Raji (cell line): ENCODE results near the gene GPN3.

ENCODE experiments used
- POLR2A ChIP-seq: IDR thresholded peaks from 2 replicates; pipeline ENCODE4 v1.6.1; 2011; ENCODE audit warnings: low read depth, low read length, control low read depth; ENCODE audit not compliant: insufficient read depth

GPN3 gene

DNA sequence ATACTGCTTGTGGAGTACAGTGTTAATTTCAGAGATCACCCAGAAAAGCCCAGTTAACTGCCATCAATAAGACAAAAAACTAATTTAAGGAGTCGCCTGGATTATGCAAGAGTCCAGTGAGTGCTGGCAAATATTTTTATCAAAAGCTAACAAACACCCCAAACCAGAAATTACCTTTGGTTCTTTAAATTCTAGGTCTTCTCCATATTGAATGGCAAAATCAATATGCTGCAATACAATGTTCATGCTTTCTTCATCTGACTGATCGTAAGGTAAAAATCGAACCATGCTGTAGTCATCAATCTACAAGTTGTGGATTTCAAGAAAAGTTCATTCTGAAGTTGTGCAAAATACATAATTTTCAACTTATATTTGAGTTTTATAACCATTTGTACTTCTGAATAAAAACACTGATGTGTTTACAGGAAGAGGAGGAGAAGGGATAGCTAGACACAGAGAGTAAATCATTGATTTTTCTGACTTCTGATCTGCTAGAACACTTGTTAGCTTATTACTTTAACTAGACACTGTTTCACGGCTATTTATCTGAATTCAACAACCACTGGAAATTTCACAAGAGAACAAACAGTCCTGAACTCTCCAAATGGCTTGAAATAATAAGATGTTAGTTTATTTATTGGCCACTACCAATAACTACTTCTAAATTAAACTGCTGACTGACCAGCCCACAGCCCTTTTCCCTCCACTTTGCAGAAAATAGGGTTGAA is 14.3 kb downstream of the GPN3 start:
- no peak for TF ChIP-seq POLR2A

DNA sequence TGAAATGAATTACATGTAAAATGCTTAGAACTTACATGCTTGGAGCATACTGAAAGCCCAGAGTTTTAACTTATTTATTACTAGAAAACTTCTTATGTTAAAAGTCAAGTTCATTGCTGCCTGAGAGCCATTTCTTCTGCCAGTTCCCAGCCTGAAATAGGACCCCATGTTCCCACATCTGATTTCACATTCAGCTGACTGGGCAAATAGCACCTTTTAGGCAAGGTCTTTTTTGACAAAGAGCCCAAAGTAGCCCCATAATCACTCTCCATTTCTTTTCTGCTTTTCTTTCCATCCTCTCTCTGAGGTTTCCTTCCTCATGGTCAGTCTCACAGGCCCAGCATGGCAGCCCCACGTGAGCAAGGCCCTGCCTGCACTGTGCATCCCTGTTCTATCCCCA is 16.8 kb downstream of the GPN3 start:
- TF ChIP-seq POLR2A: no peak

DNA sequence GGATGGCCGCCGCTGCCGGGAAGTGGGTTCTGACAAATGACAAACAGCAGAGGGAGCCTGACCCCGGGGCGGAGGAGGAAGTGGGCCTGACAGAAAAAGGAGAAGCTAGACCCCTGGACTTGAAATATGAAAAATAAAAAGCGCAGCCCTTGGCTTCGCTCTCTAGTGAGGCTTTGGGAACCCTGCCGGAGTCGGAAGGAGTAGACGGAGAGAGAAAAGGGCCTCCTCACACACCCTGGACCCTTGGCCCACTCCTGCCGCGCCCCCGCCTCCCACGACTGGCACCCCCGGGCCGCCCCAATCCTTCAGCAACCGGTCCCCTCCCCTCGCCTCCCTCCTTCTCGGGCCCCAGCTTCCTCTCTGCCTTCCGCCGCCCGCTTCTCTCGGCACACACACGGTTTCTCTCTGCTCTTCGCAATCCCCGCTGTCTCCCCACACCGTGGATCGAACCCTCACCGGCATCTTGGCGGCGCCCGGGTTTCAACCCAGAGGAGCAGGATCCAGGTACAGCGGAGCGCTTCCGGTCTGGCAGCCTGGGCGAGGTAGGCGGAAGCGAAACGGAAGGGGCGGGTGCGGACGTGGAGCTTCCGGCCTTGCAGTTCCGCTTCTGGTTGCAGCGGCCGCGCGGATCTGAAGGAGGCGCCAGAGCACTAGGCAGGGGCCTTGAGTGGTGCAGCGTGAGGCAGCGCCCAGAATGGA is 18.1 kb downstream of the GPN3 start, which contains the start of gene ARPC3:
TSS of gene ARPC3 (minus strand) at position 539 of the 699 bp plus-strand sequence. CDS start at position 462, 77 bp downstream.
- TF ChIP-seq POLR2A: peak; percentile 77

DNA sequence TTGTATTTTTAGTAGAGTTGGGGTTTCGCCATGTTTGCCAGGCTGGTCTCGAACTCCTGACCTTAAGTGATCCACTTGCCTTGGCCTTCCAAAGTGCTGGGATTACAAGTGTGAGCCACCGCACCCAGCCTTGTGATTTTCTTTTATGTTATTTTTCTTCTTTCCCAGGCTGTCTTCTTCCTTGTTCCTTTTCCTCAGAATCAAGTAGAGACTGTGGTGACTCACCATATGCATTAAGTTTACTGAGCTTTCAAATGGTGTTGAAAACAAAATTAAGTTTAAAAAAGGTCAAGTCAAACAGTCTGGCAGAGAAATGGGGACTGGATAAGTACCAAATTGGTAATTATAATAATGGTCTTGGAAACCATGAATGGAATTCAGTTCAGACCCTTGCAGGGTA is 23.6 kb downstream of the GPN3 start:
- no peak for TF ChIP-seq POLR2A

DNA sequence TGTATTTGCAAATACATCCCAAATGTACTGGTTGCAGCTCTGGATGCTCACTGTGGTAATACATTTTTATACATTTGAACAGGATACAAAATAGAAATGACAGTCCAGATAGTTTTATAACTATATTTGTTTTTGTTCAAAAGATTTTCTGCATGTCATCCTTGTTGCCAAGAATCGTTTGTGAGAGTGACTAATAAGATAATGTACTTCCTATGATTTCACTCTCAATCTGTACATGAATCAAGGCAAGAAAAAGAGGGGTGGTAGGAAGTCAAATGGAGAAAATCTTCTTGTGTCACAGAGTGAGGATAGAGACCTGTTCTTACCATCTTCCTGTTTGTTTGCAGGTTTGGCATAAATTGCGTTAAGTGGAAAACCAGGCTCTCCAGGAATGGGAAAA is 31.8 kb downstream of the GPN3 start:
- no peak for TF ChIP-seq POLR2A

DNA sequence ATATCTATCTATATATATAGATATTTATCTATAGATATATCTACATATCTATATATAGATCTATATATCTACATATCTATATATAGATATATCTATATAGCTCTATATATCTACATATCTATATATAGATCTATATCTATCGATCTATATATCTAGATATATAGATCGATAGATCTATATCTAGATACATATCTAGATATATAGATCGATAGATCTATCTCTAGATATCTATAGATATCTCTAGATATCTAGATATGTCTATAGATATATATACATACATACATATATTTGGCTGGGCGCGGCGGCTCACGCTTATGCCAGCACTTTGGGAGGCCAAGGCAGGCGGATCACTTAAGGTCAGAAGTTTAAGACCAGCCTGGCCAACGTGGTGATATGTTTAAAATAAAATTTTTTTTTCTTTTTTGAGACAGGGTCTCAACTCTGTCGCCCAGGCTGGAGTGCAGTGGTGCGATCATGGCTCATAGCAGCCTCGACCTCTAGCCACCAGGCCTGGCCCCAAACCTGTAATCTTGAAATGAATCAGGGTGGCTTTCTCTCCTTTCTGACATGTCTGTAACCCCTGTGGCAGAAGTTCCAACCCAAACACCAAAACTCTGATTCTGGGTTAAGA is 36.0 kb downstream of the GPN3 start:
- no peak for TF ChIP-seq POLR2A

DNA sequence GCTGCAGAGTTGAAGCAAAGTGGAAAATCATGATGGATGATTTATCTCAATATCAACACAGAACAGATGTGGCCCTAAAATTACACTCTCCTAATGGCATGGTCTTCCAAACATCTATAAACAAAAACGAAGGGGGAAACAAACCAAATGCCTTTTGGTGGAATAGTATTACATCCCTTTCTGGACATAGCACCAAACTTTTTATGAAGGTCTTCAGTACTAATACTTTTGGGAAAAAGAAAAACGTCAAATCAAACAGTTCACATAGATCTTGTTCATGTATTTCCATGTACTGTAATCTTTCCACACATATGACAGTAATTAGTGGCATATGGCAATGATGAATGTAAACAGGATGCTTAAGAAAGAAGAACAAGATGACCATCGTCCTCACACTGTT is 41.7 kb downstream of the GPN3 start:
- no peak for TF ChIP-seq POLR2A

DNA sequence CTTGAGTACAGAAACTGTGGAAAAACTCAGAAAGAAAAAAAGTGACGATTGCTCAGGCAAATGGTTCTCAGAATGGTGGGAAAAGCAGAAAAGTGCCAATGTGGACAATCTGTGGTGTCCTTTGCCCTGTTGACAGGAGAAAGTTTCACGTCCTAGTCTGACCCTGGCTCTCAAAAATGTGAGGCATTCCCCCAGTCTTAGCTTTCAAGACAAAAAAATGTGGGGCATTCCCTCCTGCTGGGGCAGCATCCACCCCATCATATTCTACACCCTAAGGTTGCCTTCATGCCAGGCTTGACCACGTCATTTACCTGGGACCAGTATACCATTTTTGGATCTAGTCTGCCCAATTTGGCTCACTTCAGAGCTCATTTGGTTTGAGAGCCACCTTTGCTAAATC is 43.8 kb downstream of the GPN3 start:
- TF ChIP-seq POLR2A: no peak

DNA sequence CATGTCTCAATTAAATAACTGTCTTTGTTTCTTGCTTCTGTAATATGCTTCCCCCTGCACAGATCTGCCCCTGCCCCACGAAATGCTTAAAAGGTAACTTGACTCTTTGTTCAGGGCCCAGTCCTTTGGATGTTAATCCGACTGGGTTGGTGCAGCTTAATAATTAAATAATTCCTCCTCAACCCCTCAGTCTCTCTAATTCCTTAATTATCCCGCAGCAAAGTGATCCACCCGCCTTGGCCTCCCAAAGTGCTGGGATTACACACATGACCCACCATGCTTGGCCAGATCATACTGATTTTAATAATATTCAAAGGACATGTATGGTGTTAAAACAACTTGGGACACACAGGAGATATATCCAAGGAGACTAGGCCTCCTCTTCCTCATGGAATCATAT is 46.4 kb downstream of the GPN3 start:
- TF ChIP-seq POLR2A: no peak

DNA sequence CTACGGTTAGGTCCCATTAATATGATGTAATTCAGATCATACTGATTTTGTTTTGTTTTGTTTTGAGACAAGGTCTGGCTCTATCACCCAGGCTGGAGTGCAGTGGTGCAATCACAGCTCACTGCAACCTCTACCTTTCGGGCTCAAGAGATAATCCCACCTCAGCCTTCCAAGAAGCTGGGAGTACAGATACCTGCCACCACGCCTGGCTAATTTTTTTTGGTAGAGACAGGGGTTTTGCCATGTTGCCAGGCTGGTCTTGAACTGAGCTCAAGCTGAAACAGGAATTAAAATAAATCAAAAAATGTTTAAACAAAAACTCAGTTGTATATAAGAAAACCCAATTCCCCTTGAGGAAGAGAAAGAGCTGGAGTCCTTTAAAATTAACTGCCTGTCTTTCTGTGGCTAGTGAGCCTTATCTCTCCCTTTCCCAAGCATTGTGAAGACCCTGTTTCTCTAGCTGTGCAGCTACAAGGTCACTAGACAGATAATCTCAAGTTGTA is 46.8 kb downstream of the GPN3 start:
- TF ChIP-seq POLR2A: no peak

DNA sequence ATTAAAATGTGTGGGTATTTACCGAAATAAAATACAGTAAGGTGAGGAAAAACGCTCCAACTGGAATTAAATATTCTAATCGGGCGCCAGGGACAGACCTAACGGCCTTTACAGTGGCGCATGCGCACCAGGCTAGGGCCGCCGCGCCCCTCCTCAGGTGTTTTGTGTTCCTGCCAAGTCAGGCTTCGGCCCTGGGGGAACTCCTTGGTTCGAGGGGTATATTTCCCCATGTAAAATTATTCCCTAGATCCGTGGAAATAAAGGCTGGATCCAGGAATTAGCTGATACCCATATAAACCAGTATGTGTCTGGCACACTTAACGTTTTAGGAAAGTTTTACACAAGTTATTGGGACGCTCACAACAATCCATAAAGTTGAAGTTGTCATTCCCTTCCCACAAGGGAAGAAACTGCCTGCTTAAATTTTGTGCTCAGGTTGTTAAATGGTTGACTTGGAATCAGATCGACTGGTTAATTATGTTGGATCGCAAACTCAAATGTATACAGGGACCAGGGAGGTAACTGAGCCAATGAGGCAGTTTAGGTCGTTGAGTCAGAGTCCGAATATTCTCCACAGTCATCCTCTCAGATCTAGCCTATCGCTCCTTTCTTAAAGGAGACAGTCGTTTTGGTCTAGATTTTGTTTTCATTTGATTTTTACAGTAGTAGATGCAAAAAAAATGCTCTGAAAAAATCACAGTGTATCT is 63.9 kb downstream of the GPN3 start:
- TF ChIP-seq POLR2A: no peak; the same call in 1 of the 2 replicates

DNA sequence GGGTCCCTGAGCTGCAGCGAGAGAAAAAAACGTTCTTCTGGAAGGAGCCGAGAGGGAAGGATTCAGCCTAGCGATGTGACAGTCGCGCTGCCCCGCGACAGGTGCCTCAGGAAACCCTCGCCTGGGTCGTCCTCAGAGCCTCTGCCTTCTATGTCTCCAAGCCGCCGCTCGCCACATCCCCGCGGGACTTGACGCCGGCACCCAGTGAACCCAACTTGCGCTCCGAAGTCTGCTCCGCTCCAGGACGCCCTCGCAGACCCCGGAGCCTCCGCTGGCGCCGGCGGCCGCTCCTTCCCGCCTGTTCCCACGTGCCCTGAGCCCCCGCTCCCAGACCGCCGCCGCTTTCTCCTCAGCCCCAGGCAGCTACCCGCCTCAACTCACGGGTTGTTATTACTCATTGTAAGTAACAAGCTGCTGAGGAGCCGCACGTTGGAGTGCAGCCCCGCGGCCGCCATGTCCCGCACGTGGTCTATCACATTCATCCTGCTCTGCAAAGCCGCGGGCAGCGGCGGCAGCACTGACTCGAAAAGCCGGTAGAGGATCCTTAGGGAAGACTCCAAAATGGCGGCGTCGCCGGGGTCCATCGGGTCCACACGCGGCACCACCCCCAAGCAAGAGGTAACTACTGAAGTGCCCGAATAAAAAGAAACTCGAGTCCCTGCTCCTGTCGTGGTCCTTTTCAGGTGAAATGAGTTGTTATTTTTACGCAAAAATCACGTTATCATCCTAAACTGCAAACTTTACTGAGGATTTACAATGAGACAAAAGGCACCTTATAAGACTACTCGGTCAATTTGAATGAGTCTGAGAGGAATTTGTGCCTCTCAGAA is 64.7 kb downstream of the GPN3 start, which contains the start of gene ANAPC7:
TSS of gene ANAPC7 (minus strand) at position 563 of the 830 bp plus-strand sequence. CDS start at position 482, 81 bp downstream.
- TF ChIP-seq POLR2A: peak; percentile 71
